PC-3 (cell line): ENCODE measurements around the gene MROH9. TPM values are rescaled to one million over a fixed set of nuclear protein-coding genes. Genes with fewer than 3 reads are reported as not detected.

ENCODE experiments used
- ATAC-seq: fragments of 200-7000 bp; cut with Tn5 transposase; 2 replicates; pipeline ENCODE4 v1.9.1; 2020; ENCODE audit warnings: mild to moderate bottlenecking, moderate library complexity
- BruUV-seq: library from RNA; stranded (reverse); fragments of 400-500 nt; replicated peaks from 2 replicates; lab custom pipeline; 2021; lab: Mats Ljungman, UMichigan
- CTCF ChIA-PET: fragments of 300-600 bp; sonication (Branson Sonifier 250); formaldehyde crosslinking; loops from one replicate; lab custom pipeline; 2022; ENCODE audit warnings: antibody characterized with exemption; lab: Charles Lee
- POLR2A ChIA-PET: fragments of 300-600 bp; sonication (Branson Sonifier 250); formaldehyde crosslinking; loops from one replicate; lab custom pipeline; 2022; ENCODE audit warnings: antibody characterized with exemption; ENCODE audit not compliant: unreplicated experiment; lab: Charles Lee
- DNase-seq: peaks from one replicate; pipeline ENCODE4 v3.0.0-alpha.2; 2015
- H2AFZ ChIP-seq: fragments of 300-600 bp; sonication (generic); 2 replicates; pipeline ENCODE4 v1.6.0; 2016; ENCODE audit warnings: antibody characterized with exemption, low read length
- H3F3A ChIP-seq: fragments of 300-600 bp; sonication (generic); one replicate; pipeline ENCODE4 v1.6.0; 2017; ENCODE audit warnings: antibody characterized with exemption, low read length, control low read depth, mild to moderate bottlenecking; ENCODE audit not compliant: unreplicated experiment
- H3K27ac ChIP-seq: fragments of 300-600 bp; sonication (generic); 2 replicates; pipeline ENCODE4 v1.5.1; 2016; ENCODE audit warnings: mild to moderate bottlenecking, low read length
- H3K27me3 ChIP-seq: fragments of 300-600 bp; sonication (generic); 2 replicates; pipeline ENCODE4 v1.6.1; 2016; ENCODE audit warnings: low read length, mixed read lengths
- H3K36me3 ChIP-seq: fragments of 300-600 bp; sonication (generic); 2 replicates; pipeline ENCODE4 v1.6.1; 2016; ENCODE audit warnings: low read depth, mixed run types, low read length, mixed read lengths
- H3K4me1 ChIP-seq: fragments of 300-600 bp; sonication (generic); 2 replicates; pipeline ENCODE4 v1.5.1; 2016; ENCODE audit warnings: low read length; ENCODE audit not compliant: insufficient read depth
- H3K4me2 ChIP-seq: fragments of 300-600 bp; sonication (generic); 2 replicates; pipeline ENCODE4 v1.6.0; 2016; ENCODE audit warnings: low read length
- H3K4me3 ChIP-seq: fragments of 300-600 bp; sonication (generic); 2 replicates; pipeline ENCODE4 v1.5.1; 2016; ENCODE audit warnings: mild to moderate bottlenecking, low read length, mixed read lengths
- H3K79me2 ChIP-seq: fragments of 300-600 bp; sonication (generic); 2 replicates; pipeline ENCODE4 v1.6.1; 2017; ENCODE audit warnings: low read length, mixed read lengths
- H3K9ac ChIP-seq: fragments of 300-600 bp; sonication (generic); 2 replicates; pipeline ENCODE4 v1.6.0; 2016; ENCODE audit warnings: mild to moderate bottlenecking, low read length
- H3K9me2 ChIP-seq: fragments of 300-600 bp; sonication (generic); replicated peaks from 2 replicates; pipeline ENCODE4 v1.6.1; 2016; ENCODE audit warnings: mixed run types, low read length, mixed read lengths
- H3K9me3 ChIP-seq: fragments of 300-600 bp; sonication (generic); 2 replicates; pipeline ENCODE4 v1.6.1; 2016; ENCODE audit warnings: low read length, mixed read lengths
- H4K20me1 ChIP-seq: fragments of 300-600 bp; sonication (generic); 2 replicates; pipeline ENCODE4 v1.6.1; 2016; ENCODE audit warnings: low read length, mixed read lengths
- EZH2 ChIP-seq: fragments of 300-600 bp; sonication (generic); IDR thresholded peaks from one replicate; pipeline ENCODE4 v1.6.1; 2017; ENCODE audit warnings: antibody characterized with exemption, mild to moderate bottlenecking, low read length; ENCODE audit not compliant: unreplicated experiment
- EZH2phosphoT487 ChIP-seq: fragments of 300-600 bp; sonication (generic); IDR thresholded peaks from 2 replicates; pipeline ENCODE4 v1.6.1; 2018; ENCODE audit warnings: mild to moderate bottlenecking, antibody characterized with exemption, low read length, borderline replicate concordance
- intact Hi-C: fragments of 100-400 bp; cut with micrococcal nuclease; formaldehyde crosslinking; loops from 2 replicates; pipeline ENCODE4 v1.9.0; 2023
- total RNA-seq: library from RNA; depleted of rRNA; stranded (reverse); fragments of >200 nt; gene quantifications from 2 replicates; pipeline ENCODE4 v1.2.3, GENCODE V29; 2014
- TF ChIP-seq, protein P1 (sequence below): fragments of 300-600 bp; sonication (generic); conservative IDR thresholded peaks from 2 replicates; pipeline ENCODE4 v1.5.1; 2017; ENCODE audit warnings: antibody characterized with exemption, low read depth, mild to moderate bottlenecking, low read length

MROH9 gene
- total RNA-seq, 1 experiment from 2014 or later = not detected

DNA sequence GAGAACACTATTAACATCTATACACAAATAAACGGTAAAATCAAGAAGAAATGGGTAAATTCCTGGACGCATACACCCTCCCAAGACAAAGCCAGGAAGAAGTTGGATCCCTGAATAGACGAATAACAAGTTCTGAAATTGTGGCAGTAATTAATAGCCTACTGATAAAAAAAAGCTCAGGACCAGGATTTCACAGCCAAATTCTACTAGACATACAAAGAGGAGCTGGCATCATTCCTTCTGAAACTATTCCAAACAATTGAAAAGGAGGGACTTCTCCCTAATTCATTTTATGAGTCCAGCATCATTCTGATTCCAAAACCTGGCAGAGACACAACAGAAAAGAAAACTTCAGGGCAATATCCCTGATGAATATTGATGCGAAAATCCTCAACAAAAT lies 84.6 kb downstream of the MROH9 start:
- Histone ChIP-seq H3K4me3 (no peak overlapping the region), H3K4me1 (no peaks in the 10 kb centered on the region), H3K9me2 (no peaks in the 10 kb centered on the region), H3F3A (no peaks in the 10 kb centered on the region), H3K36me3 (no peaks in the 10 kb centered on the region), H4K20me1 (no peaks in the 10 kb centered on the region), H2AFZ (no peak overlapping the region), H3K27me3 (peaks cover 32% of the 10 kb centered on the region), H3K4me2 (no peak overlapping the region), H3K27ac (no peak overlapping the region), H3K9ac (no peak overlapping the region), H3K9me3 (no peaks in the 10 kb centered on the region), H3K79me2 (no peaks in the 10 kb centered on the region)
- no TSS peak for BruUV-seq
- ChIA-PET POLR2A (interaction anchor here (0.6 kb wide), 1 partner anchor 71 kb away, joined by 3 read pairs; no protein-coding TSS in a partner anchor), CTCF (no interaction called here)
- intact Hi-C loops = no loop called here
- DNase-seq (no peak), ATAC-seq (no peak)
- TF ChIP-seq, protein P1, sequence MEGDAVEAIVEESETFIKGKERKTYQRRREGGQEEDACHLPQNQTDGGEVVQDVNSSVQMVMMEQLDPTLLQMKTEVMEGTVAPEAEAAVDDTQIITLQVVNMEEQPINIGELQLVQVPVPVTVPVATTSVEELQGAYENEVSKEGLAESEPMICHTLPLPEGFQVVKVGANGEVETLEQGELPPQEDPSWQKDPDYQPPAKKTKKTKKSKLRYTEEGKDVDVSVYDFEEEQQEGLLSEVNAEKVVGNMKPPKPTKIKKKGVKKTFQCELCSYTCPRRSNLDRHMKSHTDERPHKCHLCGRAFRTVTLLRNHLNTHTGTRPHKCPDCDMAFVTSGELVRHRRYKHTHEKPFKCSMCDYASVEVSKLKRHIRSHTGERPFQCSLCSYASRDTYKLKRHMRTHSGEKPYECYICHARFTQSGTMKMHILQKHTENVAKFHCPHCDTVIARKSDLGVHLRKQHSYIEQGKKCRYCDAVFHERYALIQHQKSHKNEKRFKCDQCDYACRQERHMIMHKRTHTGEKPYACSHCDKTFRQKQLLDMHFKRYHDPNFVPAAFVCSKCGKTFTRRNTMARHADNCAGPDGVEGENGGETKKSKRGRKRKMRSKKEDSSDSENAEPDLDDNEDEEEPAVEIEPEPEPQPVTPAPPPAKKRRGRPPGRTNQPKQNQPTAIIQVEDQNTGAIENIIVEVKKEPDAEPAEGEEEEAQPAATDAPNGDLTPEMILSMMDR = no peak

DNA sequence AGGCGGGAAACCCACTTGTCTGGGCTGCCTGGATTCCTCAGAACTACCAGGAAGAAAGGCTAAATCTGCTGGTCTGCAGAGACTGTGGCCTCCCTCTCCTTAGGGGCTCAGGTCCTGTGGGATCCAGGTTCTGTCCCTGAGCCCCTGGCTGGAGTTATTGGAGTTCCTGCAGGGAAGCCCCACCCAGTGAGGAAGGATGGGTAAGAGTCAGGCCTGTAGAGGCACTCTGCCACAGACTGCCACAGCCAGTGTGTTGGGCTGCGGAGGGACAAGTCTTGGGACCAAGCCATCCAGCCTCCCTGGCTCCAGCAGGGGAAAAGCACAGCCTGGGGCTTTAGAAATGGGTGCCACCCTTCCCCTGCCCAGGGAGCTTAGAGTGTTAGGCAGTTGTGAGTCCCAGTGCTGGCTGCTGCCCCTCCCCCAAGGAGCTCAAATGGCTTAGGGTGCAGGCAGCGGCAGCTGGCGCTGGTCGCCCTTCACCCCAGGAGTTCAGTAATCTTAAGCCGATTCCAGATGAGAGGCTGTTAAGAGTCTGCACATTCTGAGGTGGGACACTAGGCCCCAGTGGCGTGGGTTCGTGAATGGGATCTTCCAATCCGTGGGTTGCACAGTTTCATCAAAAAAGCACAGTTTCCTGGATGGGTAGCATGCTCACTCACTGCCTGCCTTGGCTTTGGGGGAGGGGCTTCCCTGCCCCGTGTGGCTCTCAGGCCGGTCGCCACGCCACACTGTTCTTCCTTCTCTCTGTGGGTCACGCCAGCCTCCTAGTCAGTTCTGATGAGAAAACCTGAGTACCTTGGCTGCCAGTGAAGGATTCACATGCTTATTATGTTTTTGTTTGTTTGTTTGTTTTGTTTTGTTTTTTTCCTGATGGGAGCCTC lies 97.7 kb downstream of the MROH9 start:
- Histone ChIP-seq H2AFZ (no peak overlapping the region), H3K27ac (no peak overlapping the region), H3K4me1 (no peaks in the 10 kb centered on the region), H3K9me2 (no peaks in the 10 kb centered on the region), H3K9ac (no peak overlapping the region), H3K27me3 (peaks cover 68% of the 10 kb centered on the region), H3K36me3 (no peaks in the 10 kb centered on the region), H4K20me1 (no peaks in the 10 kb centered on the region), H3K4me2 (no peak overlapping the region), H3K4me3 (no peak overlapping the region), H3K9me3 (no peaks in the 10 kb centered on the region), H3K79me2 (no peaks in the 10 kb centered on the region), H3F3A (no peaks in the 10 kb centered on the region)
- no TSS peak for BruUV-seq
- CTCF ChIA-PET = no interaction called here
- TF ChIP-seq, protein P1 = no peak
- TF ChIP-seq EZH2phosphoT487 (no peak), EZH2 (no peak)
- intact Hi-C loops = no loop called here
- no peak for ATAC-seq
- POLR2A ChIA-PET = no interaction called here
- DNase-seq = no peak

DNA sequence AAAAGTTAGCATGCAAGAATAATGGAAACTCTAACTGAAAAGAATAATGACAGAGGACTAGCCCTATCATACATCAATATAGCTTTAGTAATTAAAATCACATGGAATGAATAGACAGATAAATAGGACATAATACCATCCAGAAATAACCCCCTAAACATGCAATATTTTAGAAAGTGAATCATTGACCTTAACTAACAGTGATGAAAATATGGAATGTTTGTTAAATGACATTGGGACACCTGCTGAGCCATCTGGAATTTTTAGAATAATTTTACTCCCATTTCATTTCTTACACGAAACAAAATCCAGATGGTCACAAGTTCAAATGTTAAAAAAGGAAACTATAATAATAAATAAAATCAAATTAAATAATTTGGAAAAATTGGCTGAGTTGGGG lies 102.3 kb downstream of the MROH9 start:
- ChIA-PET POLR2A (no interaction called here), CTCF (no interaction called here)
- no peak for DNase-seq
- no peak for ATAC-seq
- Histone ChIP-seq H3K9me3 (no peaks in the 10 kb centered on the region), H3K4me3 (no peak overlapping the region), H3F3A (no peaks in the 10 kb centered on the region), H3K9ac (no peak overlapping the region), H3K79me2 (no peaks in the 10 kb centered on the region), H3K36me3 (no peaks in the 10 kb centered on the region), H3K4me2 (no peak overlapping the region), H2AFZ (no peak overlapping the region), H3K9me2 (no peaks in the 10 kb centered on the region), H3K4me1 (no peaks in the 10 kb centered on the region), H4K20me1 (no peaks in the 10 kb centered on the region), H3K27me3 (peaks cover 28% of the 10 kb centered on the region), H3K27ac (no peak overlapping the region)
- TF ChIP-seq, protein P1 = no peak
- no peak for TF ChIP-seq EZH2phosphoT487
- no peak for TF ChIP-seq EZH2
- intact Hi-C loops = no loop called here
- no TSS peak for BruUV-seq
